OCI-LY7 (cell line): ENCODE data around the gene SPPL2B.

ENCODE experiments used
- EZH2phosphoT487 ChIP-seq: fragments of 200-600 bp; sonication (generic); IDR thresholded peaks from 2 replicates; pipeline ENCODE4 v1.6.1; 2018; ENCODE audit warnings: low read depth, borderline replicate concordance, mild to moderate bottlenecking, mixed run types, antibody characterized with exemption, low read length, moderate library complexity, mixed read lengths
- TF ChIP-seq, protein P1 (sequence below): fragments of 200-600 bp; sonication (generic); conservative IDR thresholded peaks from 2 replicates; pipeline ENCODE4 v1.5.1; 2014; ENCODE audit warnings: mild to moderate bottlenecking, antibody characterized with exemption, low read length, moderate library complexity, mixed read lengths

DNA sequence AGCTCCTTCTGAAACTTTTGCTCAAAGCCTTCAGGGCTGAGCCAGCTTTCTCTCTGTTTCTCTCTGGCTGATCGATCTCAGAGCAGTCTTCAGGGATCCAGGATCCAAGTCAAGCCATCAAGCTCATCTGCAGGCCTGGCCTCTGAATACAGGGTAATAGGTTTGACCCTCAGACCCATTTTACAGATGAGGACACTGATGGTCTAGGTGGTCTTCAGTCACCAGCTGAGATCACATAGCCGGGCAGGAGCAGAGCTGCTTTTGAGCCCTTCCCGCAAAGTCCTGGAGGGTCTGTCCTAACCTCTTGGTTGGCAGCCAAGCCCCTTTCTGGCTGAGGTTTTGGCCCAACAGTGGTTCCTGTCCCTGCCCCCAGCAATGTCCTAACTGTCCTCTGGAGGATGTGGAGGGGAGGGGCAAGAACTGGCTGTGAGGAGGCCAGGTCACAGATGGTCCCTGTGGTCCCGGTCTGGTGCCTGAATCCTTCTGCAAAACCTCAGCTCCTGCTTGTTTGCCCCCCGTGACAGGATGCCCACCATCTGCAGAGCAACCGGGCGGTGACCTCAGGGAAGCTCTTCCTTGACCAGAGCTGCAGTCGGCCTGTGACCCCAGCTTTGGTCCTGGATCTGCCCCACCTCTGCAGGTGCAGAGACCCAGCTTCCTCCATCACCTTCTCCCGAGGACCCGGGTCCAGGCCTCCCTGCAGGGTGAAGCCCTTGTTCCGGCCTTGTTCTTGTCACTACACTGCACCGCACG lies 40.7 kb upstream of the SPPL2B start:
- TF ChIP-seq, protein P1, sequence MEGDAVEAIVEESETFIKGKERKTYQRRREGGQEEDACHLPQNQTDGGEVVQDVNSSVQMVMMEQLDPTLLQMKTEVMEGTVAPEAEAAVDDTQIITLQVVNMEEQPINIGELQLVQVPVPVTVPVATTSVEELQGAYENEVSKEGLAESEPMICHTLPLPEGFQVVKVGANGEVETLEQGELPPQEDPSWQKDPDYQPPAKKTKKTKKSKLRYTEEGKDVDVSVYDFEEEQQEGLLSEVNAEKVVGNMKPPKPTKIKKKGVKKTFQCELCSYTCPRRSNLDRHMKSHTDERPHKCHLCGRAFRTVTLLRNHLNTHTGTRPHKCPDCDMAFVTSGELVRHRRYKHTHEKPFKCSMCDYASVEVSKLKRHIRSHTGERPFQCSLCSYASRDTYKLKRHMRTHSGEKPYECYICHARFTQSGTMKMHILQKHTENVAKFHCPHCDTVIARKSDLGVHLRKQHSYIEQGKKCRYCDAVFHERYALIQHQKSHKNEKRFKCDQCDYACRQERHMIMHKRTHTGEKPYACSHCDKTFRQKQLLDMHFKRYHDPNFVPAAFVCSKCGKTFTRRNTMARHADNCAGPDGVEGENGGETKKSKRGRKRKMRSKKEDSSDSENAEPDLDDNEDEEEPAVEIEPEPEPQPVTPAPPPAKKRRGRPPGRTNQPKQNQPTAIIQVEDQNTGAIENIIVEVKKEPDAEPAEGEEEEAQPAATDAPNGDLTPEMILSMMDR = no peak
- TF ChIP-seq EZH2phosphoT487 = no peak
